B cell (primary cell): ENCODE measurements around the gene ARHGAP15. TPM values are rescaled to one million over a fixed set of nuclear protein-coding genes. Genes with fewer than 3 reads are reported as not detected.

Experiments used
- ATAC-seq: fragments of 200-7000 bp; cut with Tn5 transposase; one replicate; pipeline ENCODE4 v1.10.0; 2021; ENCODE audit warnings: low read depth, mild to moderate bottlenecking, moderate number of reproducible peaks, moderate library complexity
- CTCF ChIA-PET: fragments of 350-600 bp; sonication (Branson Sonifier 250); formaldehyde crosslinking; loops from one replicate; lab custom pipeline; 2021; ENCODE audit warnings: antibody characterized with exemption, inconsistent platforms; lab: Charles Lee
- POLR2A ChIA-PET: fragments of 350-600 bp; sonication (Branson Sonifier 250); formaldehyde crosslinking; loops from one replicate; lab custom pipeline; 2021; ENCODE audit warnings: antibody characterized with exemption; lab: Charles Lee
- DNase-seq: peaks from one replicate; pipeline ENCODE4 v3.0.0; 2013
- H2AFZ ChIP-seq: 2 replicates; pipeline ENCODE4 v1.6.1; 2012; ENCODE audit warnings: mild to moderate bottlenecking, low read depth, low read length; ENCODE audit not compliant: insufficient read depth, poor library complexity, severe bottlenecking
- H3K27ac ChIP-seq, 2 donors: 1 replicate in 1 of 2; 2 replicates in 1 of 2; pipeline ENCODE4 v1.5.1; 2012 to 2013; ENCODE audit warnings: low read length in 2 of 2, mild to moderate bottlenecking in 2 of 2, moderate library complexity in 1 of 2
- H3K27me3 ChIP-seq, 4 experiments: fragments of 200-600 bp in 1 of 4; sonication (generic) in 1 of 4; replicated peaks in 1 of 4; 1 replicate in 2 of 4; 2 replicates in 2 of 4; pipeline versions ENCODE4 v1.6.1 to v1.7.0; 2013 to 2016; ENCODE audit warnings: low read length in 3 of 4, mild to moderate bottlenecking in 2 of 4, mixed read lengths in 1 of 4, moderate library complexity in 1 of 4; ENCODE audit not compliant: insufficient read depth in 4 of 4, control insufficient read depth in 3 of 4; ENCODE audit errors: control extremely low read depth in 1 of 4
- H3K36me3 ChIP-seq, 2 experiments: replicated peaks in 1 of 2; 1 replicate in 1 of 2; 2 replicates in 1 of 2; pipeline versions ENCODE4 v1.6.1 to v1.7.1; 2013; ENCODE audit warnings: low read length in 1 of 2; ENCODE audit not compliant: insufficient read depth in 2 of 2, control insufficient read depth in 1 of 2; ENCODE audit errors: control extremely low read depth in 1 of 2, extremely low read depth in 1 of 2
- H3K4me1 ChIP-seq, 2 donors: fragments of 200-600 bp in 1 of 2; sonication (generic) in 1 of 2; 1 replicate in 1 of 2; 2 replicates in 1 of 2; pipeline versions ENCODE4 v1.5.1 to v1.6.1; 2013 to 2017; ENCODE audit warnings: low read length in 2 of 2; ENCODE audit not compliant: control insufficient read depth in 2 of 2, insufficient read depth in 2 of 2
- H3K4me2 ChIP-seq: replicated peaks from 2 replicates; pipeline ENCODE3; 2012; ENCODE audit warnings: mild to moderate bottlenecking, low read depth, low read length; ENCODE audit not compliant: poor library complexity, severe bottlenecking
- H3K4me3 ChIP-seq, 5 experiments: fragments of 200-600 bp in 1 of 5; sonication (generic) in 1 of 5; 1 replicate in 3 of 5; 2 replicates in 2 of 5; pipeline versions ENCODE4 v1.5.1 to v1.7.0; 2011 to 2016; ENCODE audit warnings: low read length in 4 of 5, mild to moderate bottlenecking in 4 of 5, low read depth in 2 of 5, control low read depth in 1 of 5, moderate library complexity in 1 of 5; ENCODE audit not compliant: insufficient read depth in 1 of 5; ENCODE audit errors: control extremely low read depth in 1 of 5, extremely low read depth in 1 of 5
- H3K79me2 ChIP-seq: fragments of 200-600 bp; sonication (generic); one replicate; pipeline ENCODE4 v1.6.0; 2016; ENCODE audit warnings: low read length; ENCODE audit not compliant: control insufficient read depth, insufficient read depth
- H3K9ac ChIP-seq: fragments of 200-600 bp; sonication (generic); 2 replicates; pipeline ENCODE4 v1.6.1; 2017; ENCODE audit warnings: mild to moderate bottlenecking, low read length, moderate library complexity
- H3K9me3 ChIP-seq, 3 donors: one replicate each; pipeline versions ENCODE4 v1.6.1 to v1.7.1; 2013; ENCODE audit warnings: low read length in 2 of 3; ENCODE audit not compliant: control insufficient read depth in 2 of 3, insufficient read depth in 1 of 3; ENCODE audit errors: control extremely low read depth in 1 of 3
- H4K20me1 ChIP-seq: 2 replicates; pipeline ENCODE4 v1.6.0; 2012; ENCODE audit warnings: mild to moderate bottlenecking, low read length; ENCODE audit not compliant: insufficient read depth, control insufficient read depth, poor library complexity, severe bottlenecking
- H3K27ac Mint-ChIP-seq: one replicate; pipeline ENCODE4 v1.8.0; 2021; ENCODE audit warnings: mixed read lengths
- H3K27me3 Mint-ChIP-seq: one replicate; pipeline ENCODE4 v1.8.0; 2021; ENCODE audit warnings: mixed read lengths
- H3K4me1 Mint-ChIP-seq: one replicate; pipeline ENCODE4 v1.8.0; 2021; ENCODE audit warnings: mixed read lengths
- H3K4me3 Mint-ChIP-seq: one replicate; pipeline ENCODE4 v1.8.0; 2021; ENCODE audit warnings: mixed read lengths
- H3K9me3 Mint-ChIP-seq: one replicate; pipeline ENCODE4 v1.8.0; 2022; ENCODE audit warnings: mixed read lengths; ENCODE audit not compliant: insufficient read depth
- EZH2 ChIP-seq: IDR thresholded peaks from 2 replicates; pipeline ENCODE4 v1.6.1; 2012; ENCODE audit warnings: borderline replicate concordance, low read depth, mild to moderate bottlenecking, moderate library complexity, low read length; ENCODE audit not compliant: insufficient read depth, poor library complexity, severe bottlenecking
- WGBS: methylation state at CpG from one replicate; pipeline ENCODE4 v1.1.5; 2013; ENCODE audit warnings: missing lambda C conversion rate; ENCODE audit not compliant: insufficient coverage; 5-methylcytosine and 5-hydroxymethylcytosine counted together
- intact Hi-C: fragments of 100-400 bp; cut with micrococcal nuclease; formaldehyde crosslinking; loops from one replicate; pipeline ENCODE4 v1.10.0; 2022
- polyA plus RNA-seq: library from polyadenylated mRNA; depleted of rRNA; stranded (reverse); fragments of >200 nt; gene quantifications from 2 replicates; pipeline ENCODE4 v1.2.3, GENCODE V29; 2012
- total RNA-seq, 2 donors: library from RNA; stranded (reverse); fragments of 120-200 nt in 1 of 2; gene quantifications; 1 replicate in 1 of 2; 2 replicates in 1 of 2; pipeline versions ENCODE4 v1.2.3 to v1.2.4, GENCODE V29; 2013 to 2022
- TF ChIP-seq, protein P1 (sequence below): fragments of 200-600 bp; IDR thresholded peaks from one replicate; pipeline ENCODE4 v1.8.0; 2022; ENCODE audit warnings: antibody characterized with exemption, mild to moderate bottlenecking

Gene ARHGAP15
- total and polyA plus RNA-seq, 2 donors (not counting 1 experiment from before 2014, with no cell fraction given), result 58.6 to 187 TPM

DNA sequence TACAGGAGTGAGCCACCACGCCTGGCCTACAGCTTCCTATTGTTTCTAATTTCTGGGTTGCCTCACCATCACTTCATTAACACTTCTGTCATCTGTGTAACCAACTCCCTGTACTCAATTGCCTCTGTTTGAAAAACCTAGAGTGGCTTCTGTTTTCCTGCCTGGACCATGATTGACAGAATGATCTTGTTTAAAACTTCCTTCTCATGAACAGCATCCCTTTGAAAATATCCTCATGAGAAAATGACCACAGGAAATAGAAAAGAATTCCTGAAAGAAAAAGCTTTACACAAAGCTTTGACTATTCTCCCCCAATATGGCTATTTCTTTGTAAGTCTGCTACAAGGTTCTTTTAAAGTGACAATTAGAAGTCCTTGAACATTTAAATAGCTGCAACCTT is 672.3 kb downstream of the ARHGAP15 start:
- WGBS, result 83% methylated on average over 1 of the region's 1 CpG
- TF ChIP-seq, protein P1, sequence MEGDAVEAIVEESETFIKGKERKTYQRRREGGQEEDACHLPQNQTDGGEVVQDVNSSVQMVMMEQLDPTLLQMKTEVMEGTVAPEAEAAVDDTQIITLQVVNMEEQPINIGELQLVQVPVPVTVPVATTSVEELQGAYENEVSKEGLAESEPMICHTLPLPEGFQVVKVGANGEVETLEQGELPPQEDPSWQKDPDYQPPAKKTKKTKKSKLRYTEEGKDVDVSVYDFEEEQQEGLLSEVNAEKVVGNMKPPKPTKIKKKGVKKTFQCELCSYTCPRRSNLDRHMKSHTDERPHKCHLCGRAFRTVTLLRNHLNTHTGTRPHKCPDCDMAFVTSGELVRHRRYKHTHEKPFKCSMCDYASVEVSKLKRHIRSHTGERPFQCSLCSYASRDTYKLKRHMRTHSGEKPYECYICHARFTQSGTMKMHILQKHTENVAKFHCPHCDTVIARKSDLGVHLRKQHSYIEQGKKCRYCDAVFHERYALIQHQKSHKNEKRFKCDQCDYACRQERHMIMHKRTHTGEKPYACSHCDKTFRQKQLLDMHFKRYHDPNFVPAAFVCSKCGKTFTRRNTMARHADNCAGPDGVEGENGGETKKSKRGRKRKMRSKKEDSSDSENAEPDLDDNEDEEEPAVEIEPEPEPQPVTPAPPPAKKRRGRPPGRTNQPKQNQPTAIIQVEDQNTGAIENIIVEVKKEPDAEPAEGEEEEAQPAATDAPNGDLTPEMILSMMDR, result no peak
- TF ChIP-seq EZH2, result no peak
- Histone ChIP-seq H3K27ac (no peak overlapping the region), H3K27me3 (no peaks in the 10 kb centered on the region), H3K4me2 (no peak overlapping the region), H3K4me3 (no peak overlapping the region), H3K36me3 (no peaks in the 10 kb centered on the region), H3K79me2 (no peaks in the 10 kb centered on the region), H3K4me1 (no peaks in the 10 kb centered on the region), H3K9me3 (peaks cover 0 to 1% (median 0%) of the 10 kb centered on the region in 3 donors), H3K9ac (no peak overlapping the region), H4K20me1 (no peaks in the 10 kb centered on the region), H2AFZ (no peak overlapping the region)
- DNase-seq (no peak), ATAC-seq (no peak)
- H3K9me3 Mint-ChIP-seq, result no peaks in the 10 kb centered on the region
- peaks cover 10% of the 10 kb centered on the region for H3K4me1 Mint-ChIP-seq
- intact Hi-C loops, result no loop called here
- no peak overlapping the region for H3K4me3 Mint-ChIP-seq
- no peak overlapping the region for H3K27ac Mint-ChIP-seq
- ChIA-PET CTCF (interaction anchor here (0.7 kb wide), 1 partner anchor 29 kb away, joined by 3 read pairs; no protein-coding TSS in a partner anchor), POLR2A (no interaction called here)
- no peaks in the 10 kb centered on the region for H3K27me3 Mint-ChIP-seq

DNA sequence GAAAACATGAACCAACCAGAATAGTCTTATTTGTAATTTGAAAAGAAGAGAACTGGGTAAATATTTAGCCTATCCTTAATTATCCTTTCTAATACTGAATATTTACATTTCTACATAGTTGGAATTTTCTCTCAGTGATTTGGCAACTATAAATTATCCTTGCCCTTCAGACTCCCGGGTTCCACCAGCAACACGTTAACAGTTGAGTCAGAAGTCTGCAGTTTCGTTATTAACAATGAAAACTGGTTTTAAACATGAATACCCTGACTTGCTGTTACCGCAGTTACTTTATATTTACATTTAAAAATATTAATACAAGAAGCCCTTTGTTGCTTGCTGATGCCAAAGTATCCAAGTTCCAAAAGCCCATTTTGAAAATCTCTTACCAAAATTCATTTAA is 673.0 kb downstream of the ARHGAP15 start:
- H3K4me3 Mint-ChIP-seq, result peak overlapping the region; percentile 65
- H3K27ac ChIP-seq, result no peak overlapping the region
- H3K9me3 ChIP-seq, result peaks cover 0 to 1% (median 0%) of the 10 kb centered on the region in 3 donors
- ATAC-seq, result no peak
- no peak overlapping the region for H3K4me2 ChIP-seq
- no peaks in the 10 kb centered on the region for H3K27me3 ChIP-seq
- H3K4me3 ChIP-seq, result no peak overlapping the region
- no peaks in the 10 kb centered on the region for H3K27me3 Mint-ChIP-seq
- no peak overlapping the region for H3K9ac ChIP-seq
- no peak overlapping the region for H3K27ac Mint-ChIP-seq
- no peak for DNase-seq
- peaks cover 10% of the 10 kb centered on the region for H3K4me1 Mint-ChIP-seq
- no CpG with 5 or more reads among the region's 4 CpGs for WGBS
- no peaks in the 10 kb centered on the region for H3K9me3 Mint-ChIP-seq
- H2AFZ ChIP-seq, result no peak overlapping the region
- intact Hi-C loops, result no loop called here
- ChIA-PET POLR2A (no interaction called here), CTCF (no interaction called here)
- no peak for TF ChIP-seq EZH2
- TF ChIP-seq, protein P1, result no peak
- no peaks in the 10 kb centered on the region for H3K36me3 ChIP-seq
- no peaks in the 10 kb centered on the region for H3K4me1 ChIP-seq
- H3K79me2 ChIP-seq, result no peaks in the 10 kb centered on the region
- H4K20me1 ChIP-seq, result no peaks in the 10 kb centered on the region
